Suprapubic skin (tissue), 3 donors: Measurements from ENCODE around the gene GGTLC1.

ENCODE experiments used
- CTCF ChIP-seq, 2 donors: fragments of 200-600 bp in 1 of 2; fragments of 450-650 bp in 1 of 2; sonication (generic) in 1 of 2; IDR thresholded peaks; one replicate each; pipeline ENCODE4 v1.5.1; 2016 to 2019; ENCODE audit warnings: antibody characterized with exemption in 2 of 2, mild to moderate bottlenecking in 1 of 2, moderate library complexity in 1 of 2
- POLR2A ChIP-seq, 2 donors: fragments of 450-650 bp; IDR thresholded peaks; one replicate each; pipeline ENCODE4 v1.6.1; 2017; ENCODE audit warnings: antibody characterized with exemption in 2 of 2, mild to moderate bottlenecking in 2 of 2, moderate library complexity in 2 of 2

GRCh38 chr20:23939063-23939462, 49.5 kb downstream of the GGTLC1 start:
- TF ChIP-seq CTCF (IDR thresholded peaks at IDR 0.05) (no peak), POLR2A (IDR thresholded peaks at IDR 0.05) (no peak)
